GM18867 (cell line): Measurements from ENCODE around the gene RAN.

Experiments used
- ATAC-seq: cut with Tn5 transposase; IDR thresholded peaks from one replicate; pipeline ENCODE4 v1.9.1; 2021; ENCODE audit warnings: mild to moderate bottlenecking, moderate library complexity; ENCODE audit not compliant: unreplicated experiment

Gene RAN

GRCh38 chr12:130925666-130926015, 53.8 kb downstream of the RAN start:
- ATAC-seq, result no peak
